Activated naive CD4-positive, alpha-beta T cell (primary cell): Measurements from ENCODE around the gene REC114.
"Not testable (repeated sequence)": the region's sequence is repeated elsewhere in the genome, so short reads cannot be mapped to it uniquely, and the experiment has no call there.

ENCODE experiments used
- DNase-seq, 4 experiments: peaks; one replicate each; lab custom pipeline; 2025; lab: John Stamatoyannopoulos, UW

The REC114 gene, protein sequence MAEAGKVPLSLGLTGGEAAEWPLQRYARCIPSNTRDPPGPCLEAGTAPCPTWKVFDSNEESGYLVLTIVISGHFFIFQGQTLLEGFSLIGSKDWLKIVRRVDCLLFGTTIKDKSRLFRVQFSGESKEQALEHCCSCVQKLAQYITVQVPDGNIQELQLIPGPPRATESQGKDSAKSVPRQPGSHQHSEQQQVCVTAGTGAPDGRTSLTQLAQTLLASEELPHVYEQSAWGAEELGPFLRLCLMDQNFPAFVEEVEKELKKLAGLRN

GRCh38 chr15:73442968-73443367, at the start of gene REC114:
Gene REC114 (plus strand): TSS chr15:73443164. CDS start chr15:73443186, 22 bp downstream.
- no peak for DNase-seq

- no peak for DNase-seq
These were observed 49.6 kb upstream of the REC114 start for GRCh38 chr15:73393336-73393735.

DNA sequence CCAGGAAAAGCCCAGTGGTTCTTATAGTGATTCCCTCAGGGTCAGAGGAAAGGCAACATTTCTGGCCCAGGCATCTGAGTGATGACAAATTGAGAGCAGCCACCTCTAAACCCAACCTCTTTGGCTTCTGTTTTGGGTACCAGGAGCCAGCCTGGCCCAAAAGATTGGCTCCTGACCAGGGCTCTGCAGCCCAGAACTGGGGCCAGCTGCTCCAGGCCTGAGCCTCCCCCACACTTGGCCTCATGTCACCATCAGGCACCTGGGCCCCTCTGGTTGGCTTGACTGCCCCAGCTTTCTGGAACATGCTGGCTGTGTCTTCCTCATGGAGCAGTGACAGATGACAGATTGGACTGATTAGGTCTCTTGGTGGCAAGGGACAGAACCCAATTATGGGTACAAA, 48.2 kb upstream of the REC114 start:
- no peak for DNase-seq

- no peak for DNase-seq
These were observed 47.3 kb upstream of the REC114 start for GRCh38 chr15:73395671-73396070.

DNA sequence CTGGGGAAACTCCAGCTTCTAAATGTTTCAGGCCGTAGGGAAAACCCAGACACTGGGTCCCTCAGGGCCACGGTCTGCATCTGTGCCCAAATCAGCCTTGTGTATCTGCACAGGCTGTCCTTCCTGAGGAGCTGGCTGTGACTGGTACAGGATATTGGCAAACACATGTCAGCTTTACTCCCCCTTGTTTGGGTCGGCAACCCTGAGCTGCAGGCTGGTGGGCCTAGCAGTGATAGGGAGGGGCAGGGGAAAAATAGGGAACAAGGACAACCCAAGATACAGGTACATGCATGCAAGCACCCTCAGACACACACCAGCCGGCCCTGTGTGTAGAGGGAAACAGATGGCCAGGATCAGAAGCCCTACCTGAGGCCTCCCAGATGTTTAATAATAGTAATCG, 45.5 kb upstream of the REC114 start:
- no peak for DNase-seq

GRCh38 chr15:73398861-73399260, 44.1 kb upstream of the REC114 start:
- DNase-seq, result no peak

- not testable (repeated sequence) for DNase-seq
These were observed 42.7 kb upstream of the REC114 start for GRCh38 chr15:73400222-73400621.

DNA sequence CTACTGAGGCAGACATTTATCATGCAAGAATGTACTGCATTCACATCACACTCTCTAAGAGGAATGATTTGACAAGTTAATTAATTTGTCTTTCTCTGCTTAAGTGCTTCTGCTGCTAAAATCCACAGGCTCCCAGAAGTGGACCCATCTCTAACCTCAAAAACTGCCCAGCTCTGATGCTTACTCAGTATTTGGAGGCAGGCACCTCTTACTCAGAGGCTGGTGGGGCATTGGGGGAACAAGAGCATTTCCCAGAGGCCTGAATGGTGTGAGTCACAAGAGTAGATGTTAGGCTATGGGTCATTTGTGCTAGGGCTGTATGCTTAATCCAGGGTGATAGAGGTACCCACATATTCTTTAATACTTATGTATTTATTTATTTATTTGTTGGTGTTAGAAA, 39.8 kb upstream of the REC114 start:
- DNase-seq, result no peak

GRCh38 chr15:73414876-73415275, 28.1 kb upstream of the REC114 start:
- DNase-seq, result no peak

DNA sequence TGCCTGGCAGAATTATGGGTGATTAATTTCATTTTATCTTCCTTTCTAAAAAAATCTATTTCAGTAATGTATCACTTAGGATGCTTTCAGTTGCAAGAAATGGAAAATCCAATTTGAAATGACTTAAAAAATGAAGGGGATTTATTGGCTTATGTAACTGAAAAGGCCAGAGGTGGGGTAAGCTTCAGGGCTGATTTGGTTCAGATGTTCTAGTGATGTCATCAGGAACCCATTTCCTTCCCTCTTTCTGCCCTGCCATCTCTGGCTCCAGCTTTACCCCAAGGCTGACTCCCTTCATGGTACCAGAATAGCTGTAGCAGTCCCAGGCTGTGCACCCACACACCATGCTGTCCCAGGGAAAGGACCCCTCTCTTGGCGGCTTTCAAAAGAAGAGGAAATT, 18.5 kb upstream of the REC114 start:
- no peak for DNase-seq

DNA sequence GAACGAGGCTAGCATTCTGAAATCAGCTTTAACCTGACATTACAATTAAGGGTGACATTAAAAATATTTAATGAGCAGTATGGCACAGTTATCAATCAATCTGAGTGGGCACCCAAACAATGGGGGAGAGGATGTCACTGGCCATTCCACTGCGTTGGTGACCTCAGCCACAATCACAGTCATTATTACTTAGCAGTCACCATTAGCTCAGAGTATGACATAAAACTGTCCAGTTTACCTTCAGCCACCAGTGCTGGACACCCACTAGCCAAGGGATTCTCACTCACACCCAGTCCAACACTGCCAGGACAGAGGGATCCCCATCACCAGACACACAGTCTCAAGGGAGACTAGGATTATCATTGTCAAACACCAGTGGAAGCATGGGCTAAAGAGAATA, 17.5 kb upstream of the REC114 start:
- DNase-seq, result no peak

- DNase-seq, result no peak
These were observed 16.5 kb upstream of the REC114 start for GRCh38 chr15:73426323-73426994.

DNA sequence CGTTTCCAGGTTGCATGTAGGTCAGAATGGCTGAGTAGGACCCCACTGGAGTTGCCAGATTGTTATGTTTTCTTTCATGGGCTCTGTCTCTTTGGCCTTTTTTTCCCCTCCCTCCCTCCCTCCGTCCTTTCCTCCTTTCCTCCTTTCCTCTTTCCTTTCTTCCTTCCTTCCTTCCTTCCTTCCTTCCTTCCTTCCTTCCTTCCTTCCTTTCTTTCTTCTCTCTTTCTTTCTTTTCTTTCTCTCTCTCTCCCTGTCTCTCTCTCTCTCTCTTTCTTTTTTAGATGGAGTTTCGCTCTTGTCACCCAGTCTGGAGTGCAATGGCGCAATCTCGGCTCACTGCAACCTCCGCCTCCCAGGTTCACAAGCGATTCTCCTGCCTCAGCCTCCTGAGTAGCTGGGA, 11.6 kb upstream of the REC114 start:
- DNase-seq, result not testable (repeated sequence)

DNA sequence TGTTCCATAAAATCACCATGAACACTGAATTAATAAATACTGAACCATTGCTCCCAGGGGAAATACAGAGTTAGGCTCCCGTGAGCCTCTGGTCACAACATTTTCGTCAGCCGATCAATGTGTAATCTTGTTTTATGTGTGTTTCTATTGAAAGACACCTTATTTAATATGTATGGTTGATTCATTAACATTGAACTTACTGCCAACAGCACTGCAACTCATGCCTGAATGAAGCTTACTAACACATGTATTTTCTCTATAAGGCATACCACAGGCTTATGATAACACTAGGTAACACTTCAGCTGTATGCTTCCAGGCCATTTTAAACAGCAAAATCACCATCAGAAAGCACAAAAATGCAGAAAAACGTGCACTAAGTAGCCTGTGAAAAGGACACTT, 9.1 kb upstream of the REC114 start:
- DNase-seq, result no peak

DNA sequence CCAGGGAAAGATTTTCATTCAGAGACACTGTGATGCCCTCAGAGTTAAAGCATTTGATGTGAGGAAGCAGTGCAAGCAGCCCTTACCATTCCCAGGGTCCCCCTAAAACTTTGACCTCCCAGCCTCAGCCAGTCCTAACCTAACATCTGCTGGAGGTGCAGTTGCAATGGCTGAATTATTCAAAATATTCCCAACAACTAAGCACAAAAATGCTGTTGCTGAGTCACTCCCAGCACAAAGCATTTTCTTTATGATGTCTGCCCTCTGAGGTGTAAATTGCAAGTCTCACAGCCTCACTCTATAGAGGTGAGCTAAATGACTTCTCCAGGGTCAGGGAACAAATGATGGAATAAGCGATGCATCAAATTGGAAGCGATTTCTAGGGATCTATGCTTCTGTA, 6.4 kb upstream of the REC114 start:
- no peak for DNase-seq

DNA sequence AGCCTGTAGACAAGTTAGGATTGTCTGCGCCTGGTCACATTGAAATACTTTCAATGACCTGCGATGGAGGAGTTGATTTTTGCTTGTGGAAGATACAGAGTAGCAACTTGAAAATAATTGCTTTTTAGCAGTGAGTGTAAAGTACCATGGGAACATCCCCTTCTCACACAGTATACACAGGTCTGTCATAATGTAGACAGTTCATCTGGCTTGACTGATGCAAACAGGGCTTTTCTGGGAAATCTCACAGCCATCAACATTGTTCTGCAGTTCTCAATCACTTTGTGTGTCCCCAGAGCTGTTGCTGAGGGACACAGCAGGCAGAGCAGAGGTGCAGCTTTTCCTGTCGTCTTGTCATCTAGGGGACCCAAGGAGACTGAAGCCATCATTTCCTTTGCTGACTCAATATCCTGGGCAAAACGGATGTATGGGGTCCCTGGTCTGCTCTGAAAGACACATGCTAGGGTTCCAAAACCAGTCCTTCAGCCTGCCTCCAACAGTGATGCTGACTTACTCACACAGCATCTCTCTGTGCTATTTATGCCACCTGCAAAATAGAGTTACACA, 5.3 kb upstream of the REC114 start:
- DNase-seq, result no peak

- DNase-seq, result no peak
These were observed 4.3 kb upstream of the REC114 start for GRCh38 chr15:73438651-73439050.

DNA sequence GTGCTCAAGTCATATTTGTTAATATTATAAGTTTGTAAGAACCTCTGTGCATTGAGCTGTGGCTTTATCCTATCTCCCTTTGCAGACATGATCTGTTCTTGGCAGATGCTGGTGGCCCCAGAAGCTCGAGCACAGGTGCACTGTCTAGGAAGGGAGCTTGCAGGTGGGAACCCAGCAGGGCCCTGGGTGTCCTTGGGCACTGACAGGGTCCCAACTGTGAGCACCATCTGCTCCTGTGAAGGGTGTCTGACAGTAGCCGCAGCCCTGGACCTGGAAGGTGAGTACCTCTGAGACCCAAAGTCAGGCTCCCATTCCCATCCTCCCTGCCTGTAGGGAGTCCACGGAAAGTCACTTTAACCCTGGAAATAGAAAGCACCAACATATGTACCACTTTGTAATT, 2.4 kb upstream of the REC114 start:
- no peak for DNase-seq

GRCh38 chr15:73442421-73442820, 543 bp upstream of the REC114 start:
- no peak for DNase-seq

GRCh38 chr15:73447471-73447870, 4.5 kb downstream of the REC114 start:
- DNase-seq, result not testable (repeated sequence)

GRCh38 chr15:73448158-73448758, 5.3 kb downstream of the REC114 start:
- not testable (repeated sequence) for DNase-seq

GRCh38 chr15:73449980-73450379, 7.0 kb downstream of the REC114 start:
- not testable (repeated sequence) for DNase-seq

DNA sequence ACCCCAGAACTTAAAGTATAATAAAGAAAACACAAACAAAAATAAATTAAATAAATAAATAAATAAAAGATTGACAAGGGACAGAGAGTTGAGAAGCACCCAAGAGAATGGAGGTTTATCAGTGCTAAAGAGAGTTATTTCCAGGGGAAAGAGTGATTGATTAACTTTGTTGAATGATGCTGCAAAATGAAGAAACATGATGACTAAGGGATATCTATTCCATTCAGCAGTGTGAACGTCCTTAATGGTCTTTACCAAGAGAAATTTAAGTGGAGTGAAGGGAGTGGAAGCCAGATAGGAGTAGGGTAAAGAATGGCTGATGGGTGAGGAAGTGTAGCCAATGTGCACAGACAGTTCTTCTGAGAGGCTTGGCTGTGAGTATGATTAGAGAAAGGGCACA, 11.1 kb downstream of the REC114 start:
- no peak for DNase-seq
